ENCODE data around the gene TDRD12.

The TDRD12 gene

GRCh38 chr19:32677657-32678056 is 41.9 kb upstream of the TDRD12 start:
- TF ChIP-seq SIN3A (IDR thresholded peaks at IDR 0.05; ENCODE audit: borderline replicate concordance, insufficient read depth, low read length) (no peak), TAF1 (IDR thresholded peaks at IDR 0.05; ENCODE audit: borderline replicate concordance, insufficient read depth, low read length) (no peak), POLR2AphosphoS5 (IDR thresholded peaks at IDR 0.05; ENCODE audit: low read depth, low read length) (no peak), REST (IDR thresholded peaks at IDR 0.05; ENCODE audit: insufficient read depth in 1 of 2, low read depth in 2 of 2, low read length in 2 of 2) (no peak), FOXP2 (optimal IDR thresholded peaks at IDR 0.05; ENCODE audit: borderline replicate concordance, extremely low read depth, extremely low read length, insufficient read depth) (no peak)

- no peak for TF ChIP-seq REST (IDR thresholded peaks at IDR 0.05; ENCODE audit: insufficient read depth in 1 of 2, low read depth in 2 of 2, low read length in 2 of 2)
- TF ChIP-seq TAF1 (IDR thresholded peaks at IDR 0.05; ENCODE audit: borderline replicate concordance, insufficient read depth, low read length), result no peak
- TF ChIP-seq POLR2AphosphoS5 (IDR thresholded peaks at IDR 0.05; ENCODE audit: low read depth, low read length), result no peak
- TF ChIP-seq SIN3A (IDR thresholded peaks at IDR 0.05; ENCODE audit: borderline replicate concordance, insufficient read depth, low read length), result no peak
- no peak for TF ChIP-seq FOXP2 (optimal IDR thresholded peaks at IDR 0.05; ENCODE audit: borderline replicate concordance, extremely low read depth, extremely low read length, insufficient read depth)
These were observed 38.6 kb upstream of the TDRD12 start for GRCh38 chr19:32680986-32681385.

- no peak for TF ChIP-seq SIN3A (IDR thresholded peaks at IDR 0.05; ENCODE audit: borderline replicate concordance, insufficient read depth, low read length)
- no peak for TF ChIP-seq TAF1 (IDR thresholded peaks at IDR 0.05; ENCODE audit: borderline replicate concordance, insufficient read depth, low read length)
- TF ChIP-seq FOXP2 (optimal IDR thresholded peaks at IDR 0.05; ENCODE audit: borderline replicate concordance, extremely low read depth, extremely low read length, insufficient read depth), result no peak
- no peak for TF ChIP-seq POLR2AphosphoS5 (IDR thresholded peaks at IDR 0.05; ENCODE audit: low read depth, low read length)
- TF ChIP-seq REST (IDR thresholded peaks at IDR 0.05; ENCODE audit: insufficient read depth in 1 of 2, low read depth in 2 of 2, low read length in 2 of 2), result no peak
These were observed 37.2 kb upstream of the TDRD12 start for GRCh38 chr19:32682317-32682716.

GRCh38 chr19:32686847-32687475 is 32.6 kb upstream of the TDRD12 start:
- TF ChIP-seq TAF1 (IDR thresholded peaks at IDR 0.05; ENCODE audit: borderline replicate concordance, insufficient read depth, low read length), result no peak
- TF ChIP-seq POLR2AphosphoS5 (IDR thresholded peaks at IDR 0.05; ENCODE audit: low read depth, low read length), result no peak
- TF ChIP-seq REST (IDR thresholded peaks at IDR 0.05; ENCODE audit: insufficient read depth in 1 of 2, low read depth in 2 of 2, low read length in 2 of 2), result no peak
- no peak for TF ChIP-seq FOXP2 (optimal IDR thresholded peaks at IDR 0.05; ENCODE audit: borderline replicate concordance, extremely low read depth, extremely low read length, insufficient read depth)
- TF ChIP-seq SIN3A (IDR thresholded peaks at IDR 0.05; ENCODE audit: borderline replicate concordance, insufficient read depth, low read length), result no peak
